ENCODE results near the gene FBXL15. TPM values are rescaled to one million over a fixed set of nuclear protein-coding genes. Genes with fewer than 3 reads are reported as not detected.

Gene FBXL15
- polyA plus RNA-seq, 1 donor (not counting 4 experiments of a cell fraction or from before 2014, with no cell fraction given), result 3.1 TPM

DNA sequence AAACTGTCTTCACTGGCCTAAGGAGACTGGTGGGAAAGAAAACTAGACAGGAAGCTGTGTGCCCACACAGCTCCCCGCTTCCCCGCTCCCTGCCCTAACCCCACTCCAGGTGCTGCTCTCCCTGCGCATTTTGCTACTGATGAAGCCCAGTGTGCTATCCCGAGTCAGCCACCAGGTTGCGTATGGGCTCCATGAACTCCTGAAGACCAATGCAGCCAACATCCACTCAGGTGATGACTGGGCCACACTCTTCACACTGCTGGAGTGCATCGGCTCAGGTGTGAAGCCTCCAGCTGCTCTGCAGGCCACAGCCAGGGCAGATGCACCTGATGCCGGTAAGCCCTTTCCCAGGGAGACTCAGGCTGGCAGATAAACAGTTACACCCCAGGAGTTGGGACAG lies 45.4 kb upstream of the FBXL15 start:
- FAIRE-seq (no peak), DNase-seq (ENCODE audit: low read depth, low spot score) (no peak)
- dilution Hi-C loops (cut with MboI; ENCODE audit: extremely low pct_ligation_motif_present, low sequenced_read_pairs), result no loop called here
- no peaks in the 10 kb centered on the region for H3K79me2 ChIP-seq (ENCODE audit: control insufficient read depth, insufficient read depth, low read length)
- no peak for TF ChIP-seq EZH2 (IDR thresholded peaks at IDR 0.05; ENCODE audit: low read length)
- TF ChIP-seq, protein P1, sequence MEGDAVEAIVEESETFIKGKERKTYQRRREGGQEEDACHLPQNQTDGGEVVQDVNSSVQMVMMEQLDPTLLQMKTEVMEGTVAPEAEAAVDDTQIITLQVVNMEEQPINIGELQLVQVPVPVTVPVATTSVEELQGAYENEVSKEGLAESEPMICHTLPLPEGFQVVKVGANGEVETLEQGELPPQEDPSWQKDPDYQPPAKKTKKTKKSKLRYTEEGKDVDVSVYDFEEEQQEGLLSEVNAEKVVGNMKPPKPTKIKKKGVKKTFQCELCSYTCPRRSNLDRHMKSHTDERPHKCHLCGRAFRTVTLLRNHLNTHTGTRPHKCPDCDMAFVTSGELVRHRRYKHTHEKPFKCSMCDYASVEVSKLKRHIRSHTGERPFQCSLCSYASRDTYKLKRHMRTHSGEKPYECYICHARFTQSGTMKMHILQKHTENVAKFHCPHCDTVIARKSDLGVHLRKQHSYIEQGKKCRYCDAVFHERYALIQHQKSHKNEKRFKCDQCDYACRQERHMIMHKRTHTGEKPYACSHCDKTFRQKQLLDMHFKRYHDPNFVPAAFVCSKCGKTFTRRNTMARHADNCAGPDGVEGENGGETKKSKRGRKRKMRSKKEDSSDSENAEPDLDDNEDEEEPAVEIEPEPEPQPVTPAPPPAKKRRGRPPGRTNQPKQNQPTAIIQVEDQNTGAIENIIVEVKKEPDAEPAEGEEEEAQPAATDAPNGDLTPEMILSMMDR (optimal IDR thresholded peaks at IDR 0.05 in 1 of 3, IDR thresholded peaks at IDR 0.05 in 1 of 3, conservative IDR thresholded peaks at IDR 0.05 in 1 of 3; ENCODE audit: extremely low read depth in 1 of 3, insufficient read depth in 2 of 3, low read length in 3 of 3), result peak in 1 of 3 experiments; percentile 18
- no peaks in the 10 kb centered on the region for H4K20me1 ChIP-seq (ENCODE audit: control insufficient read depth, extremely low read depth, insufficient read depth, low read length)
- no peak overlapping the region for H3K4me2 ChIP-seq (ENCODE audit: control insufficient read depth, extremely low read depth, insufficient read depth, low read depth, low read length)
- H3K9ac ChIP-seq (ENCODE audit: control insufficient read depth, extremely low read depth, insufficient read depth, low read length), result no peak overlapping the region
- no peaks in the 10 kb centered on the region for H3K4me1 ChIP-seq (ENCODE audit: control insufficient read depth, extremely low read depth, insufficient read depth, low read length)
- H2AFZ ChIP-seq (ENCODE audit: control insufficient read depth, low read length), result no peak overlapping the region
- H3K36me3 ChIP-seq (ENCODE audit: control insufficient read depth in 2 of 2, extremely low read depth in 1 of 2, insufficient read depth in 2 of 2, low read length in 2 of 2), result peaks cover 36 to 40% of the 10 kb centered on the region in 2 experiments
- H3K27ac ChIP-seq (ENCODE audit: control insufficient read depth, insufficient read depth, low read length), result no peak overlapping the region
- no peaks in the 10 kb centered on the region for H3K9me3 ChIP-seq (ENCODE audit: control insufficient read depth, low read depth, low read length)
- H3K4me3 ChIP-seq (ENCODE audit: control insufficient read depth in 2 of 3, extremely low read depth in 1 of 3, insufficient read depth in 2 of 3, low read depth in 1 of 3, low read length in 3 of 3), result no peak overlapping the region
- no peaks in the 10 kb centered on the region for H3K9me1 ChIP-seq (ENCODE audit: control insufficient read depth, extremely low read depth, insufficient read depth, low read length)
- no peaks in the 10 kb centered on the region for H3K27me3 ChIP-seq (ENCODE audit: control insufficient read depth, extremely low read depth, insufficient read depth, low read length)

DNA sequence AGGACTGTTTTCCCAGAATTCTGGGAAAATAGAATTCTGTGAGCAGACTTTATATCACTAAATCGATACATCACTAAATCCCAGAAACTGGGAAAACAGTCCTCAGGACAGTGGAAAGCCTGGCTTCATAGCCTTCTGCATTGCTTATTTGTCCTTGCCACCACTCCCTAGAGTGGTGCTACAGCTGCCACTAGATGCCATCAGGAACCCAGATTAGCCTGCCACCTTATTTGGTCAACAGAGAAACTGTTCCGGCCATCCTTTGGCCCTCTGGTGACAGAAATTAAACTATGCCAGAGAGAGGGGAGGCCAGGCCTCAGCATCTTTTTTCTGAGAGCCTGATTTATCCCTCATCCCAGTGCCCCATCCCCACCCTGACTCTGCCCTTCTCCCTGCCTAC lies 44.8 kb upstream of the FBXL15 start:
- Histone ChIP-seq H3K9ac (ENCODE audit: control insufficient read depth, extremely low read depth, insufficient read depth, low read length) (no peak overlapping the region), H3K79me2 (ENCODE audit: control insufficient read depth, insufficient read depth, low read length) (no peaks in the 10 kb centered on the region), H2AFZ (ENCODE audit: control insufficient read depth, low read length) (no peak overlapping the region), H3K27ac (ENCODE audit: control insufficient read depth, insufficient read depth, low read length) (no peak overlapping the region), H3K9me3 (ENCODE audit: control insufficient read depth, low read depth, low read length) (no peaks in the 10 kb centered on the region), H3K4me1 (ENCODE audit: control insufficient read depth, extremely low read depth, insufficient read depth, low read length) (no peaks in the 10 kb centered on the region), H3K36me3 (ENCODE audit: control insufficient read depth in 2 of 2, extremely low read depth in 1 of 2, insufficient read depth in 2 of 2, low read length in 2 of 2) (peaks cover 32 to 39% of the 10 kb centered on the region in 2 experiments), H3K4me3 (ENCODE audit: control insufficient read depth in 2 of 3, extremely low read depth in 1 of 3, insufficient read depth in 2 of 3, low read depth in 1 of 3, low read length in 3 of 3) (no peak overlapping the region), H3K27me3 (ENCODE audit: control insufficient read depth, extremely low read depth, insufficient read depth, low read length) (no peaks in the 10 kb centered on the region), H3K9me1 (ENCODE audit: control insufficient read depth, extremely low read depth, insufficient read depth, low read length) (no peaks in the 10 kb centered on the region), H4K20me1 (ENCODE audit: control insufficient read depth, extremely low read depth, insufficient read depth, low read length) (no peaks in the 10 kb centered on the region), H3K4me2 (ENCODE audit: control insufficient read depth, extremely low read depth, insufficient read depth, low read depth, low read length) (no peak overlapping the region)
- TF ChIP-seq, protein P1 (optimal IDR thresholded peaks at IDR 0.05 in 1 of 3, IDR thresholded peaks at IDR 0.05 in 1 of 3, conservative IDR thresholded peaks at IDR 0.05 in 1 of 3; ENCODE audit: extremely low read depth in 1 of 3, insufficient read depth in 2 of 3, low read length in 3 of 3), result no peak
- no peak for TF ChIP-seq EZH2 (IDR thresholded peaks at IDR 0.05; ENCODE audit: low read length)
- no peak for DNase-seq (ENCODE audit: low read depth, low spot score)
- dilution Hi-C loops (cut with MboI; ENCODE audit: extremely low pct_ligation_motif_present, low sequenced_read_pairs), result no loop called here
- FAIRE-seq, result no peak

Data from keratinocyte (primary cell).